DMS114 treated with DMSO at 0.1 percent for 48 hours (cell line): ENCODE data around the gene KRT85.

Source experiments
- DNase-seq: peaks from one replicate; lab custom pipeline; 2025; ENCODE audit not compliant: unreplicated experiment; lab: John Stamatoyannopoulos, UW

The KRT85 gene

DNA sequence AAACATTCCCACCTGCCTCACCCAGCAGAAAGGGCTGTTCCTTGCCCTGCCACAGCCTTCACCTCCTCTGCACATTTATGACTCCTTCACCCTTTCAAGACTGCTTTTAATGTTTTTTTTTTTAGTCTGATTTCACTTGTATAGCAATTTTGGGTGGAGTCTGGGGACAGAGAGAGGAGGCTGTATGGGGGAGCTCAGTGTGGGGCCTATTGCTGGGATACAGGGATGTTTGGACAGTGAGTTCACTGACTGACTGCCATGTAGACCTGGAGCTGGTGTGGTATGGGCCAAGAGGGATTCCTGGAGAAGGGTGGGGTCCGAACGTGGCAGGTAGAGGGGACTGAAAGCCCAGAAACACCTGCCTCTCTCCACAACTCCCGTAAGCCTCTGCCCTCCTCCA, 1.9 kb upstream of the KRT85 start:
- DNase-seq, result no peak

DNA sequence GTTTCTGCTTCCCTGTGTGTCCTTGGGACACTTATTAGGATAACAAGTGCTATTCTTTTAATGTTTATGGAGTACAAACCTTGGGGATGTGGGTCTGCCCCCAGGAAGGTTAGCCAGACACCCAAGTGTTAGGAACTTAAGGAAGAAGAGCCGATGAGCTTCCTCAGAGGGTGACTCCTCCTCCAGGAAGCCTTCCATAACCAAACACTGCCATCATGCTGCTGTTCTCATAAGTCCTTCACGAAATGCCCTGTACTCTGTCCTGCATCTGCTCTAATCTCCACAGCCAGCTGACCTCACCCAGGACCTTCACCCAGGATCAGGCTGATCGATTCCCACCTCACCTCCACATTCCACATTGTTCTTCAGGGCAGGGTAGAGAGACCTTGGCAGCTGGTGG, 1.2 kb upstream of the KRT85 start:
- no peak for DNase-seq

DNA sequence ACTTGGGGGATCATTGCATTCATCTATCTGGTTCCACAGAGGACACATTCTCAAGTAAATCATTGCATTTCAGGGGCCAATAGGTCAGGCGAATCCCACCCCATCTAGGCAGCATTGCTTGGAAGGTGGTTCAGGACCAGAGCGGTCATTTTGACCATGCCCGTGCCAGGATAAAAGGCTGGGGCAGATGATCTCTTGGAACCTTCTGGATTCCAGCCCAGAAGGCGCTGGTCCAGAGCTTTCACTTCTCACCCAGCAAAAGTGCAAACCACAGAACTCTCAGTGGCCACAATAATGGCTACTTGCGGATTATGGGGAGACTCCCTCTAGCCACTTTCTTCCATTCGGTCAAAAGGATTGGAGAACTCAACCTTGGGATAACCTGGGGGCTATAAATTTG, 595 bp upstream of the KRT85 start:
- no peak for DNase-seq

DNA sequence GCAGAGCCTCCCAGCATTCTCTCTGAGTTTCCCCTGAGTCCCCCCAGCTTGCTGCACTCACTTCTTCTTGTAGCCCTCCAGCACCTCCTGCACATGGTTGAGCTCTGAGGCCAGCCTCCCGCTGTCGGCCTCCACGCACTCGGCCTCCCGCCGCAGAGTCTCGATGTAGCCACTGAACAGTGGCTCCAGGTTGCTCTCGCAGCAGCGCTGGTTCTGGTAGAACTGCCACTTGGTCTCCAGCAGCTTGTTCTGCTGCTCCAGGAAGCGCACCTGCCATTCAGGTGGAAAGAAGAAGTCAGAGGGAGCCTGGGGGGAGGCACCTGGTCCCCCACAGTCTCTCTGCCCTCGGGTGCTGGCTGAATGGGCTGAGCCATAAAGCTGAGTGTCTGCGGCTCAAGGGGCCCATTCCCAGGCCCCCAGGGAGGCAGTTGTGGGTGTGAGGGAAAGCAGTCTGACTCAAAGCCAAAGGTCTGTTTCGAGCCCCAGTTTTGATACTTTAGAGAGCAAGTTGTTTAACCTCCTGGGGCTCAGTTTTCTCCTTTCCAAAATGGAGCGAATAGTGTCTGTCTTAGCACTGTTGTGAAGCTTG, 2.3 kb downstream of the KRT85 start:
- DNase-seq, result no peak

DNA sequence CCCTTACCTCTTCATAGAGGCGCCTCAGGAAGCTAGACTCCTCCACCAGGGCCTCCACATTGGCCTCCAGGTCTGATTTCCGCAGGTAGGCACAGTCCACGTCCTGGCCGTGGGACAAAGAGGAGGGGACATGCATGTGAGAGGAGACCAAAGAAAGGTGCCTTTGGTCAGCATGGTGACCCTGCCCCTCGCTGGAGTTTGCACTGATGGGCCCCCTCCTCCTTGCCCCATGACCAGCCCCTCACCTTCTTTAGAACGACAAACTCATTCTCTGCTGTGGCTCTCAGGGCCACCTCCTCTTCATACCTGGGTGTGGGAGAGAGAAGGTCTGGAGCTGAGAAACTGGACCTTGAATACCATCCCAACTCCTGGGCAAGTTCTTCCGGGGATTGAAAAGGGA, 3.2 kb downstream of the KRT85 start:
- no peak for DNase-seq

DNA sequence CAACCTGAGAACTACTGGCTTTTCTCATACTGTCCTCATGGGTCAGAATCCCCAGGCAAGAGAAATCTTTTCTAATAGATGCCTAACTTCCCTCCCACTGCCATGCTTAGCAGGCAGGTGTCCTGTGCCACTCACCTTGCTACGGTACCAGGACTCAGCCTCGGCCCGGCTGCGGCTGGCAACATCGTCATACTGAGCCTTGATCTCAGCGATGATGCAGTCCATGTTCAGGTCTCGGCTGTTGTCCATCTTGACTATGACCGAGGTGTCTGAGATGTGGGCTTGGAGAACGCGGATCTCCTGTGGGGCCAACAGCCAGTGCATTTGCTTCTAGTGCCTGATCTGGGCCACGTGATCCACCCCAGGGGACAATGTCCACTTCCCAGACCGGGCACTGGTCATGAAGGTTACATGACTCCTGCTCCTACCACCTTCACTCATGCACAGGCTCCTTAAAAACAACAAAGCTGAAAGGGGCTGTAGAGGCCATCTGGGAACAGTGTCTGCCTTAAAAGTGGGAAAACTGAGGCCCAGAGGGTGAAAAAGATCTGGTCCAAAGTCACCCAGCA, 4.1 kb downstream of the KRT85 start:
- DNase-seq, result no peak

DNA sequence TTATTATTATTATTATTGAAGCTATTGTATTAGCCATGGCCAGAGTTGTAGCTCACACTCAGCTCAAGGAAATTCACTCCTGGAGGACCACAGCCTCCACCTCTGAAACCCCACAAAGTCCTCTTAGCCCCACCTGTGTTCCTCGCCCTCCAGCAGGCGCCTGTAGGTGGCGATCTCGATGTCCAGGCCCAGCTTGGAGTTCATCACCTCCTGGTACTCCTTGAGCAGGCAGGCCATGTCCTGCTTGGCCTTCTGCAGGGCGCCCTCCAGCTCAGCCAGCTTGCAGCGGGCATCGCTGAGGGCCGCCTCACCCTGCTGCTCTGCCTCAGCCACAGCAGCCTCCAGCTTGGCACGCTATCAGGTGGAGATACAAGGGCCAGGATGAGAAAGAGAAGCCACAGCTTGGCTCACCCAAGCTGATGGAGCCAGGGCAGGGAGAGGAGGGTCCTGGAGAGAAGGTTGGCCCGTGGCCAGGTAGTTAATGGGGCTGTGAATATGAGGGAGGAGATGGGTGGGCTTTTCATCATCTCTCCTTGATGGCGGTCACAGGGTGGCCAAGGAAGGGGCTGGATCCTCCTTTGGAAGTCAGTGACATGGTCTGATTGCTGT, 5.1 kb downstream of the KRT85 start:
- DNase-seq, result no peak

DNA sequence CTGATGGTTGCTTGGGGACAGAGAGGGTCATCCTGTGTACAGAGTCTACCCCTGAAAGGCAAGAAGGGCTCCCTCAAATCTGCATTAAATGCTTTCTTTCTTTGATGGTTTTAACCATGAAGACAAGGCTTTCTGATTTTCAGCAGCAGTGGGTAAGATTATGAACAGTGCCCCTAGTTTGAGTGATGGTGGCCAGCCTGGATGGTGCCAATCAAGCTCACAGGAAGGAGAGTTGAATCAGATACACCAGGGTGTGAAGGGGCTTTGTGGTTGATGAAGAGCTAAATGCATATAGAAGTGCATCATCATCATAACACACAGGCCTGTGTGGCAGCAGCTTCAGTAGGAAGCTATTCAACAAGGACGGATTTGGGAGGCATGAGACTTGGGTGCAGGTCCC, 5.7 kb downstream of the KRT85 start:
- no peak for DNase-seq

DNA sequence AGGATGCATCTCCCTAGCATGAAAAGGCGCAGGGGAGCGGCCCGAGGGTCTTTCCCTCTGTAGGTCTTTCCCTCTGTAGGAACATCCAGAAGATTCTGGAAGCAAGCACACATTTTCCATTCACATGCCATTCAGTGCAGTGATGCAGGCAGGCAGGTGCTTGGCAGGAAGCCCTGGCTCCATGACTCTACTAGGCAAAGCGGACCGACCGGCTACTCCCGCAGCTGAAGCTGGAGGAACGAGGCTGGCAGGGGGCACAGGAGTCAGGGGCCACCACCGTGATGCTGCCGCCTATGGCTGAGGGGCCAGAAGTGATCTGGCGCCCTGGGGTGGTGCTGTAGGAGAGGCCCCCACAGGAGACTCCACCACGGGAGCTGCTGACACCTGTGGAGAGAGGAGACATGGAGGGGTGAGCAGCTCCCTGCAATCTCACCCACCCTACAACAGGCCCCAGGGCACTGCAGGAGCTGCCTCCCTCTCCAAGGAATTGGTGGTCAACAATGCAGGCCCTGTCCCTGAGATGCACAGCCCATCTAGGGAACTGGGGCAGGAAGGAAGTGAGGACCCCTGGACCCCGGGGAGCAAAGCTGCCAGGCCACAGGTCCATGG, 6.5 kb downstream of the KRT85 start:
- DNase-seq, result no peak

DNA sequence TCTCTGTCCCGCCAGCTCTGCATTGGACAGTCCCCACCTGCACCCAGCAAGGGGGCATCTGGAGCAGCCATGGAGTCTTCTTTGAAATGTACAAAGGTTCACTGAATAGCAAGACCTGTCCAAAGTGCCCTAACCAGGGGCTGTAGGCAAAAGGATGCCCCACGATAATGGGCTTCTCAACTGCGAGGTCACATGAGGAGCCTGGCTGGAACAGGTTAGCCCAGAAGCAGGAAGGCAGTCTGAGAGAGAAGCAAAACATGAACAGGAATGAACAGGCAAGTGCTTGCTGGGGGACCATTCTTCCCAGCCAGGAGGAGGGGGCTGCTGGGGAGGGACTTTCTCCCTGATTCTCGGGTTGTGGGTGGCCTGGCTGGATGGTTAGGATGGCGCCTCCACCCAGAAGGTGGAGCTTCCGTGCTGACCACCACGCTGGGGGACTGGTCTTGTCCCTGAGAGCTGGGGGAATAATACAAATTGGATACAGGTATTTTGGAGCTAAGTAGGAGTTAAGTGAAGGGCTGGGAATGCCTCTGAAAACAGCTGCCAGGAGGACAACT, 7.1 kb downstream of the KRT85 start:
- DNase-seq, result no peak

DNA sequence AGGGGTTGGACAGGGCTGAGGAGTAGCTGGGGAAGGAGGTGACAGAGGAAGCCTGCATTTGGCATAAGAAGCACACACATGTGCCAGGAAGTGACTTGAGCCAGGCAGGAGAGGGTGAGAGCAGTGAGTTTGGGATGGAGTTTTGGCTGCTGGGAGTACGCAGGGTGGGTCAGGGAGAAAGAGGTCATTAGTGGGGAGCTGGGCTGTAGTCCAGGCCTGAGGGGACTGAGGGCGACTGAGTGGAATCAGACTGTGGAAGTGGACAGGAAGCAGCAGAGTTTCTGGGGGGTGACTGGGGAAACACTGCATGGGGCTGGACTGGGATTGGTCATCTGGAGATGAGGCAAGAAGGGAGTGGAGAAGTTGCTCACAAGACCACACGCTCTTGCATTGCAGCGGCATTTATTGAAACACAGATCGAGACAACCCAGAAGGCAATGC, 7.6 kb downstream of the KRT85 start:
- DNase-seq, result no peak

DNA sequence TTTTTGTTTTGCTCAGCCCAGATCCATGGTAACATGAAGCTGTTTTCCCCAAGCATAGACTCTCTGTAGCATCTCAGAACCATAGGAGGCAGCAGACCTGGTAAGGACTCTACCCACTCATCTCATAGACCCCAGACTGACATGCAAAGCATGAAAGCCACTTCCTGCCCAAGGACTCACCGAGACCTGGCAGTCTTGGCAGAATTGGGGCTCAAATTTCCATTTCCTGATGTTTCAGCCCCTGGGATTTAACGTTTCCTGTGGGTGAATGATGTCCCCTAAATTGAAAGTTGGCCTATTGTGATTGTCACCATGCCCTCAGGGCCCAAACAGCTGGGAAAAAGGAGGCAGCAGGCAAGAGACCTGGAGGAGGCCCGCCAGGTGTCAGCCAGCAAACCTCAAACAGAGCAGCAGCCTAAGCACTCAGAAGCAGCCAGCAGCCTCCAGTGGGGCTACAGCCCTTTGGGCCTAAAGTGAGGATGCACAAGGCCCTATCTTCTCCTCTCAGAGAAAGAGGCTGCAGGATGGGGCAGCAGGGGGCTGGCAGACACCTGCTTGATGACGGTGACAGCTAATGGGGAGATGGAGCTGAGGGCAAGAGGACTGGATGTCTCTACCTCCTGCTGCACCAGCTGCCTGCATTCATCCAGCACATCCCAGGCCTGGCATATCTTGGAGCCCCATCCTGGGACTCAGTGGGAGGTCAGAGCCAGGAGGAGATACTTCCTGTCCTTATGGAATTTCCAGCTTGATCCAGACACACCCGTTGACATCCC, 8.5 kb downstream of the KRT85 start:
- no peak for DNase-seq

DNA sequence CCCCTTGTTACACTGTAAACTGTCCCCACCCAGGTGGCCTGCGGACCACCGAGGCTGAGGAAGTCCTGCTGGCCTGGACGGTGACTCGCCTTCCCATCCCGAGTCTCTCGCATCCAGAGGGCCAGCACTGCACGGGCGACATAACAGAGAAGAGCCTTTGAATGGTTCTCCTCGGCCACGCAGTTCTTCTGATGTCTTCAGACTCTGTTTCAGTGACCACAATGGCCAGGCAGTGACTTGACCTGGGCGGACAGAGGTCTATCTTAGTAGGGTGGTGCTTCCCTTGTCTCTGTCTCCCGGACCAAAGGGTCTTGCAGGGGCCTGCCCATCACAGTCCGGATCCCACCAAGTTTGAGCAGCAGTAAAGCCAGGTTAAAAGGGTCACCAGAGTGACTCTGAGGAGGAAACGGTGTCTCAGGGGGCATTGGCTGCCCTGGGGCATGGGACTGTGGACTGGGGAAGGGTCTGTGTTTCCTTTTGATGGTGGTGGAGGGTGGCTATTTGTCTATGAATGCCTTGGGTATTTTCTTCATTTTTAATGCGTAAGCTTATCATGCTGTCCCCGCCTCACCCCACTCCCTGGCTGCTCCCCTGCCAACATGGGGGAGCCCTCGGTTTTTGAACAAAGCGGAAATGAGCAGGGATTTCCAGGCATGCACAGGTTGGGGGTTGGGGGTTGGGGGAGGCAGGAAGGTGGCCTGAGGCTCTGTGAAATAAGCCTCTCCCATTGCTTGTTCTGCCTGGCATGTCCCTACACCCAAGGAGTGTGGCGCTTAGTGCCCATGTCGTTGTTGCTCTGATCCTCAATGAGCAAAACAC, 10.3 kb downstream of the KRT85 start:
- DNase-seq, result no peak

DNA sequence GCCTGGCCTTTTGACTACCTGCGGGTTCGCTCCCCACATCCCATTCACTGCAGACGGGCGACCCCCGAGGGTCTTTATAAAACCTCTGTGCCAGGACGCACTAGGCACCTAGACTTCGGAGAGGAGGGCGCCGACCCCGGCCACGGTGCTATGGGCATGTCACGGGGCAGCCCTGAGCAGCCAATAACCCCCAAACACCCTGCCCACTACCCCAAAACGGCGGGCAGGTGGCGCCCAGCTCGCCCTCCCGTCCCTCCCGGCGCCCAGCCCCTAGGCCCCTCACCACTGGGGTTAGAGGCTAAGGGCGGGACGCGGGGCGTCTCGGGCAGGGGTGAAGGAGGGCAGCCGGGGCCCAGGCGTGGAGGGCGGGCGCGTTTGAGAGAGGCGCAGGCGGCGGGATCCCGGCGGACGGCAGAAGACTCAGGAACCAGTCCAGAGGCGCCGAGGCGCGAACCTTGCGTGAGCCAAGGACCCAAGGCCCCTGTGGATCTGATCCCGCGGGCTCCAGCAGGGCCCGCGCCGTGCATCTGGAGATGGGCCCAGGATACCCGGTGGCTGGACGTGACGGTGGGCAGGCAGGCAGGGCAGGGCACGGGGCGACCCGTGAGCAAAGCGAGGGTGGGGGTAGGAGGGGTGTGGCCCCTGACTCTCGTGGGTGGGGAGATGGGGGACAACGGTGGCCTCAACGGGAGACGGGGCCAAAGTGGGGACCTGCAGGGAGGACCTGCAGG, 11.1 kb downstream of the KRT85 start:
- no peak for DNase-seq

DNA sequence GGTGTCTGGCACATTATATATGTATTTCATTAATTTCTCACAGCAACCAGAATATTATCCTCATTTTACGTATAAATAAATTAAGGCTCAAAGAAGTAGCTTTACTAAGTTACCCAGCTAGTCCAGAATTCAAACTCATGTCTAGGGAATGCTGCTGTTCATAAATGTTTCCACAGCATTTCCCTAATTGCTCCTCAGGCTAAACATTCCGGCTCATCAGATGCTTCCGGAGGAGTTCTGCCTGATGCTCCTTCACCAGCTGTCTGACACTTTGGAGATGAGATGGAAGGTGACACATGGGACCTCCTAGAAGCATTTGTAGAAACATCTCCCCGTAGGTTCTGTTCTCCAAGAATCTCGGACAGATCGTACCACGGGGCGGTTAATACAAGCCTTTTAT, 12.1 kb downstream of the KRT85 start:
- DNase-seq, result no peak

DNA sequence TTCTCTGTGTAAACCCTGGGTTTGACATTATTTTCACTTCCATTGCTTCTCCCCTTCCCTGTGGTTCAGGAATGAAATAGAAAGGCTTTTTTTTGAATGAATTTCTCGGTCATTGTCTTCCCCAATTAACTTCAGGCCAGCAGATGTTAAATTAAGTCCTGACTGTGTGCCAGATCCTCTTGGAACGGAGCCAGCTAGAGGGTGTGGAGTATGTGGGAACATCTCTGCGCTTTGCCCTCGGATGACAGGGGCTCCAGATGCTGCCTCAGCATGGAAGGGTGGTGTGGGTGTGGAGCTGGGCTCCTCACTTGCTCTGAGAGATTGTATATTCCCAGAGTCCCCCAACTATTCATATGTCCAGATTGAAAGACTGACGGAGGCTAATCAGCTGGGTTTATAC, 13.1 kb downstream of the KRT85 start:
- no peak for DNase-seq

DNA sequence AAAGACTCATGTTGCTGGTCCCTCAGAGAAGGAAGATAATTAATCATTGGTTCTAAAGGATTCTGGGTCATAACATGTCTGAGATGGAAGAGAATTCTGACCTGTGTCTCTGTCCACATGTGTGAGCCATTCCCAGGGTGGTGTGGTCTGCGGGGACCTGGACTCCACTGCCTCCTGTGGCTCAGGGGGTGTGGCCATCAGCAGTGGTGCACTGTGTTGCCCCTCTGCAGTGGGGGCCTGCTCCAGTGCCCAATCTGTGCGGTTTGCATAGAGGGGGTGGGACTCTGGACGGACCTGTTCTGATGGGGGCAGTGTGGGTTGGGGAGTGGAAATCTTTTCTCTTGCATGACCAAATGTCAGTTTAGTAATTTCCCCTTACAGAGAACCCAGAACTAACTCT, 13.5 kb downstream of the KRT85 start:
- DNase-seq, result no peak

DNA sequence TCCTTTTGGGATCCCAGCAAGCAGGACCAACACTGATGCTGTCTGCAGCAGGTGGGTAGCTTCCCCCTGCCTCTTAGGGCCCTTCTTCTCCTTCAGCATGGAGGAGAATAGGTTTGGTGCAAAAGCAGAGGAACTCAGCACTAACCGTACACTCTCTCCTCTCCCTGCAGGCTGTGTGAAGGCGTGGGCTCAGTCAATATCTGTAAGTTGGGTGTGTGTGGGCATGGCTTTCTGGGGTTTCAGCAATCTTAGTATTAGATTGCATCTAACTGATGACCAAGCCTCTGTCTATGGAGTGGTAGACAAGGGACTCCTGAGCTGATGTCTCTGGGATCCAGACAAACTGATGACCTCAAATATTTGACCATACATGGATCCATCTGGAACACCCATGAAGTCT, 14.3 kb downstream of the KRT85 start:
- no peak for DNase-seq

DNA sequence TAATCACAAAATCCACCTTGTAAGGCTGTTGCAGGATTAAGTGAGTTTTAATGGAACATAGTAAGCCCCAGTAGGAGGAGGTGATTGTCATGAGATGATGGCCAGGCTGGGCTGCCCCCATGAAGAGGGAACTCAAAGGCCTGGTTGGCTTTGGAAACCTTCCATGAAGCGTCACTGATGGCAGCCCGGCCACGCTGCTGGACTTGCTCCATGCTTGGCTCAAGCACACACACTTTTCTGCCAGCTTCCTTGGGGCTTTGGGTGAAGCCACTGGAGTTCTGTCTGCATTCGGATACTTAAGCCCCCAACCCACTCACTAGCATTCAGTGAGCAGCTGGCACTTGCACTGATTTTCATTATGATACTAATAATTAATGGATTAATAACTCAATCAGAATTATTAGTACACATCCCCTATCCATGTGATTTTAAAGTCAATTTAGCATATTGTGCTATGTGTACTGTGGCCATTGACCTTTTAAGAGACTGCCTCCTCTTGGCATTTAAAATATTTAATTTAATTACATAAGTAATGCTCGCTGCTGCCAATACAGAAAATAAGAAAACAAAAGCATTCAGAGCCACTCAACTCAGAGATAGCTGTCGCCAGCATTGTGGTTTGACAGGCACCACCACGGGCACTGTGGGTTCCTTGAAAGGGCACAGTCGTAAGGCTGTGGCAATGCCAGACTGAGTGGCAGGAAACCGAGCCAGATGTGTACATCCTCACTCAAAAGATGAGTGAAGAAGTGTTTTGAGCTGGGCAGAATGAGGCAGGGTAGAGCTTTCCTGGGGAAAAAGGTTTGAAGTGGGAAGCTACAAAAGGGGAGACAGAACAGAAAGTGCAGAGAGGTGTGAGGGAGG, 15.9 kb downstream of the KRT85 start:
- no peak for DNase-seq
